ENCODE data around the gene DUOX1. TPM values are rescaled to one million over a fixed set of nuclear protein-coding genes. Genes with fewer than 3 reads are reported as not detected.

The DUOX1 gene
- total RNA-seq, 1 experiment from 2014 or later, result 15.1 TPM

DNA sequence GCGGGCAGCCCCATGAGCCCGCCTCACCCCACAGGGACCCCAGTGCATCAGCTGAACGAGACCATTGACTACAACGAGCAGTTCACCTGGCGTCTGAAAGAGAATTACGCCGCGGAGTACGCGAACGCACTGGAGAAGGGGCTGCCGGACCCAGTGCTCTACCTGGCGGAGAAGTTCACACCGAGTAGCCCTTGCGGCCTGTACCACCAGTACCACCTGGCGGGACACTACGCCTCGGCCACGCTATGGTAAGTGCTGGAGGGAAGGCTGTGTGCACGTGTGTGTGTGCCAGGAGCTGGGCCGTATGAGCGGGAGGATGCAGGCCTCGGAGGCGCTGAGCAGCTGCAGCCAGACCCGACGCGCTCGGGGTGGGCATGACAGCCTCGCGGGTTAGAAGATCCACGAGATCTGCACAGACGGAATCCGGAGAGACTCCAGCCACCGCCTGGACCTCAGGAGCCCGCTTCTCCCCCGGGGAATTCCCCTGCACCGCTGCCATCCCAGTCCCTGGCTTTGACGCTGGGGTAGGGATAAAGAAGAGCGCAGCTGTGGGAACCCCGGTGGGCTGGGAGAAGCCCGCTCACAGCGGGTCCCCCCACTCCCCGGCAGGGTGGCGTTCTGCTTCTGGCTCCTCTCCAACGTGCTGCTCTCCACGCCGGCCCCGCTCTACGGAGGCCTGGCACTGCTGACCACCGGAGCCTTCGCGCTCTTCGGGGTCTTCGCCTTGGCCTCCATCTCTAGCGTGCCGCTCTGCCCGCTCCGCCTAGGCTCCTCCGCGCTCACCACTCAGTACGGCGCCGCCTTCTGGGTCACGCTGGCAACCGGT, 13.1 kb upstream of the DUOX1 start:
- no TSS peak for BruUV-seq (replicated peaks)
- ChIA-PET POLR2A (no interaction called here), CTCF (interaction anchor here (0.6 to 1.1 kb wide), 6 partner anchors 10 to 470 kb away, joined by 3 to 4 read pairs (median 3); no protein-coding TSS in a partner anchor)
- Mint-ChIP-seq H3K4me3 (ENCODE audit: unreplicated experiment) (no peak overlapping the region), H3K36me3 (ENCODE audit: insufficient read depth, unreplicated experiment) (no peaks in the 10 kb centered on the region), H3K4me1 (ENCODE audit: insufficient read depth, unreplicated experiment) (peaks cover 8% of the 10 kb centered on the region), H3K9me3 (ENCODE audit: unreplicated experiment) (no peaks in the 10 kb centered on the region), H3K27ac (ENCODE audit: low read depth, unreplicated experiment) (no peak overlapping the region), H3K27me3 (ENCODE audit: insufficient read depth, unreplicated experiment) (peaks cover 42% of the 10 kb centered on the region)
- no peak for DNase-seq (ENCODE audit: unreplicated experiment)
- TF ChIP-seq, protein P1, sequence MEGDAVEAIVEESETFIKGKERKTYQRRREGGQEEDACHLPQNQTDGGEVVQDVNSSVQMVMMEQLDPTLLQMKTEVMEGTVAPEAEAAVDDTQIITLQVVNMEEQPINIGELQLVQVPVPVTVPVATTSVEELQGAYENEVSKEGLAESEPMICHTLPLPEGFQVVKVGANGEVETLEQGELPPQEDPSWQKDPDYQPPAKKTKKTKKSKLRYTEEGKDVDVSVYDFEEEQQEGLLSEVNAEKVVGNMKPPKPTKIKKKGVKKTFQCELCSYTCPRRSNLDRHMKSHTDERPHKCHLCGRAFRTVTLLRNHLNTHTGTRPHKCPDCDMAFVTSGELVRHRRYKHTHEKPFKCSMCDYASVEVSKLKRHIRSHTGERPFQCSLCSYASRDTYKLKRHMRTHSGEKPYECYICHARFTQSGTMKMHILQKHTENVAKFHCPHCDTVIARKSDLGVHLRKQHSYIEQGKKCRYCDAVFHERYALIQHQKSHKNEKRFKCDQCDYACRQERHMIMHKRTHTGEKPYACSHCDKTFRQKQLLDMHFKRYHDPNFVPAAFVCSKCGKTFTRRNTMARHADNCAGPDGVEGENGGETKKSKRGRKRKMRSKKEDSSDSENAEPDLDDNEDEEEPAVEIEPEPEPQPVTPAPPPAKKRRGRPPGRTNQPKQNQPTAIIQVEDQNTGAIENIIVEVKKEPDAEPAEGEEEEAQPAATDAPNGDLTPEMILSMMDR (IDR thresholded peaks at IDR 0.05; ENCODE audit: unreplicated experiment), result no peak
- intact Hi-C loops (cut with micrococcal nuclease), result loop anchor here (5.0 kb wide), 1 partner anchor 149 kb away; no protein-coding TSS in a partner anchor

DNA sequence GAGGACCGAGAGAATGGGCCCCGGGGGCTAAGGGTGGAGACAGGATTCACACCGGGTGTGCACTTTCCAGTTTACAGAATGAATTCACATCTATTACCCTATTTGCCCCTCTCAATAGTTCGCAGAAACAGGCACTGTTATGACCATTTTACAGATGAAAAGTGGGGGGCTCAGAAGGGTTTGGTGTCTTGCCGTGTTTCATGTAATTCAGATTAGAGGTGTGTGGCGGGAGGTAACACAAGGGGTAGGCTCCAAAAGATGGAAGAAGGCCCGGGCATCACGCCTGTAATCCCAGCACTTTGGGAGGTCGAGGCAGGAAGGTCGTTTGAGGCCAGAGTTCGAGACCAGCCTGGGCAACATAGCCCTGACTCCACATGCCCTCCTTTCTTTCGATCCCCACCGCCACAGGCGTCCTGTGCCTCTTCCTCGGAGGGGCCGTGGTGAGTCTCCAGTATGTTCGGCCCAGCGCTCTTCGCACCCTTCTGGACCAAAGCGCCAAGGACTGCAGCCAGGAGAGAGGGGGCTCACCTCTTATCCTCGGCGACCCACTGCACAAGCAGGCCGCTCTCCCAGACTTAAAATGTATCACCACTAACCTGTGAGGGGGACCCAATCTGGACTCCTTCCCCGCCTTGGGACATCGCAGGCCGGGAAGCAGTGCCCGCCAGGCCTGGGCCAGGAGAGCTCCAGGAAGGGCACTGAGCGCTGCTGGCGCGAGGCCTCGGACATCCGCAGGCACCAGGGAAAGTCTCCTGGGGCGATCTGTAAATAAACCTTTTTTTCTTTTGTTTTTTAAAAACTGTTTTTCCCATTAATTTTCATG, 12.3 kb upstream of the DUOX1 start:
- intact Hi-C loops (cut with micrococcal nuclease), result loop anchor here (5.0 kb wide), 1 partner anchor 150 kb away; no protein-coding TSS in a partner anchor
- H3K4me3 Mint-ChIP-seq (ENCODE audit: unreplicated experiment), result no peak overlapping the region
- ChIA-PET POLR2A (interaction anchor here (0.8 to 1.0 kb wide), 4 partner anchors 9 to 284 kb away, joined by 3 read pairs; a partner anchor contains a TSS), CTCF (interaction anchor here (0.6 to 4.2 kb wide), 39 partner anchors 9 to 284 kb away, joined by 3 to 43 read pairs (median 4); partner anchors contain the start of genes DUOX1 and DUOXA1)
- H3K27ac Mint-ChIP-seq (ENCODE audit: low read depth, unreplicated experiment), result no peak overlapping the region
- TF ChIP-seq, protein P1 (IDR thresholded peaks at IDR 0.05; ENCODE audit: unreplicated experiment), result no peak
- H3K27me3 Mint-ChIP-seq (ENCODE audit: insufficient read depth, unreplicated experiment), result peaks cover 34% of the 10 kb centered on the region
- no TSS peak for BruUV-seq (replicated peaks)
- no peaks in the 10 kb centered on the region for H3K9me3 Mint-ChIP-seq (ENCODE audit: unreplicated experiment)
- H3K36me3 Mint-ChIP-seq (ENCODE audit: insufficient read depth, unreplicated experiment), result no peaks in the 10 kb centered on the region
- H3K4me1 Mint-ChIP-seq (ENCODE audit: insufficient read depth, unreplicated experiment), result peaks cover 12% of the 10 kb centered on the region
- DNase-seq (ENCODE audit: unreplicated experiment), result no peak

DNA sequence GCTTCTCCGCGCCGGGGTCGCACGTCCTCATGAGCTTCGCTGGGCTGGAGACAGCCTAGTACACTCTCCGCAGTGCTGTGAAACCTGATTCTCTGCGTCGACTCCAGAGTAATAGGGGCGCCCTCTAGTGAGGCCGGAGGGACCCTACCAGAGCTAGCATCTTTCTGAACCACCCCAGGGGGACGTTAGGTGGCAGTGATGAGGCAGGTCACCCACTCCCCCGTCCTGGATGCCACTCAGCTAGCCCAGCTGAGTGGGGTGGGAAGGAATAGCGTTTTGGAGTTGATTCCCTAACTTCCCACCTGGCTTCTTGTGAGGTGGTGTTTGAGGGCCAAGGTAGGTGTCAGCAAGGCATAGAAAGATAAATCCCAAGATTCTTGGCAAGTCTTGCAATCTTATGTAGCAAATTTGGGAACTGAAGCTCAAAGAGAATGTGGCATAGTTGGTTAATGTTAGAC, 11.6 kb upstream of the DUOX1 start:
- intact Hi-C loops (cut with micrococcal nuclease), result loop anchor here (5.0 kb wide), 1 partner anchor 151 kb away; no protein-coding TSS in a partner anchor
- BruUV-seq (replicated peaks), result no TSS peak
- H3K4me1 Mint-ChIP-seq (ENCODE audit: insufficient read depth, unreplicated experiment), result peaks cover 12% of the 10 kb centered on the region
- CTCF ChIA-PET, result interaction anchor here (0.6 to 4.2 kb wide), 47 partner anchors 9 to 394 kb away, joined by 3 to 43 read pairs (median 4); partner anchors contain the start of genes DUOX1 and DUOXA1
- H3K4me3 Mint-ChIP-seq (ENCODE audit: unreplicated experiment), result no peak overlapping the region
- H3K27ac Mint-ChIP-seq (ENCODE audit: low read depth, unreplicated experiment), result no peak overlapping the region
- TF ChIP-seq, protein P1 (IDR thresholded peaks at IDR 0.05; ENCODE audit: unreplicated experiment), result peak; percentile 96
- POLR2A ChIA-PET, result interaction anchor here (0.8 to 1.0 kb wide), 4 partner anchors 9 to 284 kb away, joined by 3 read pairs; a partner anchor contains a TSS
- H3K9me3 Mint-ChIP-seq (ENCODE audit: unreplicated experiment), result no peaks in the 10 kb centered on the region
- no peaks in the 10 kb centered on the region for H3K36me3 Mint-ChIP-seq (ENCODE audit: insufficient read depth, unreplicated experiment)
- peak; percentile 89 for DNase-seq (ENCODE audit: unreplicated experiment)
- peaks cover 27% of the 10 kb centered on the region for H3K27me3 Mint-ChIP-seq (ENCODE audit: insufficient read depth, unreplicated experiment)
